ENCODE data around the gene PLA2G4B. TPM values are rescaled to one million over a fixed set of nuclear protein-coding genes. Genes with fewer than 3 reads are reported as not detected.

Gene PLA2G4B
- total RNA-seq, 1 experiment from 2014 or later: 4.7 TPM

DNA sequence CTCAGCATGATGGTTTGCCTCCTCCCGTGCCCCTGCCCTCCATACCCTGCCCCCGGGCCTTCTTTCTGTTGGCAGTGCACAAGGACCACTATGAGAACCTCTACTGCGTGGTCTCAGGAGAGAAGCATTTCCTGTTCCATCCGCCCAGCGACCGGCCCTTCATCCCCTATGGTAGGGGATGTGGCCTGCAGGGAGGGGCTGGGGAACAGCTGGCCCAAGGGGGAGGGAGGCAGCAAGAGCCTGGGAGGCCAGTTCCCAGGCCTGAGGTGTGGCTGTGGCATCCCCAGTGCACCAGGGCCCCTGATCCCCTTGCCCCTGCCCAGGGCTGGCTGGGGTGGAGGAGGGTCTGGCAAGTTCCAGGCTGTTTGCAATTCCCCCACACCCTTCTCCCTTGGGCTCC, 2.6 kb upstream of the PLA2G4B start:
- Histone ChIP-seq H3K36me3 (ENCODE audit: control insufficient read depth, insufficient read depth, low read length) (no peaks in the 10 kb centered on the region), H3K4me1 (ENCODE audit: control insufficient read depth, insufficient read depth, low read length) (no peaks in the 10 kb centered on the region), H3K27ac (ENCODE audit: low read length) (no peak overlapping the region), H3K4me3 (ENCODE audit: low read depth in 2 of 2, low read length in 2 of 2) (no peak overlapping the region), H3K9me3 (ENCODE audit: control insufficient read depth, insufficient read depth, low read depth, low read length) (no peaks in the 10 kb centered on the region), H3K27me3 (ENCODE audit: control insufficient read depth, insufficient read depth, low read length) (no peaks in the 10 kb centered on the region)
- CTCF ChIA-PET: no interaction called here
- DNase-seq (ENCODE audit: low read depth, low spot score): no peak
- BruUV-seq (replicated peaks): no TSS peak
- TF ChIP-seq SIN3A (IDR thresholded peaks at IDR 0.05; ENCODE audit: borderline replicate concordance, insufficient read depth, low read depth, low read length) (no peak), REST (IDR thresholded peaks at IDR 0.05; ENCODE audit: insufficient read depth in 1 of 2, low read depth in 2 of 2, low read length in 1 of 2) (no peak), POLR2AphosphoS5 (IDR thresholded peaks at IDR 0.05; ENCODE audit: low read depth, low read length) (no peak)
- TF ChIP-seq, protein P1, sequence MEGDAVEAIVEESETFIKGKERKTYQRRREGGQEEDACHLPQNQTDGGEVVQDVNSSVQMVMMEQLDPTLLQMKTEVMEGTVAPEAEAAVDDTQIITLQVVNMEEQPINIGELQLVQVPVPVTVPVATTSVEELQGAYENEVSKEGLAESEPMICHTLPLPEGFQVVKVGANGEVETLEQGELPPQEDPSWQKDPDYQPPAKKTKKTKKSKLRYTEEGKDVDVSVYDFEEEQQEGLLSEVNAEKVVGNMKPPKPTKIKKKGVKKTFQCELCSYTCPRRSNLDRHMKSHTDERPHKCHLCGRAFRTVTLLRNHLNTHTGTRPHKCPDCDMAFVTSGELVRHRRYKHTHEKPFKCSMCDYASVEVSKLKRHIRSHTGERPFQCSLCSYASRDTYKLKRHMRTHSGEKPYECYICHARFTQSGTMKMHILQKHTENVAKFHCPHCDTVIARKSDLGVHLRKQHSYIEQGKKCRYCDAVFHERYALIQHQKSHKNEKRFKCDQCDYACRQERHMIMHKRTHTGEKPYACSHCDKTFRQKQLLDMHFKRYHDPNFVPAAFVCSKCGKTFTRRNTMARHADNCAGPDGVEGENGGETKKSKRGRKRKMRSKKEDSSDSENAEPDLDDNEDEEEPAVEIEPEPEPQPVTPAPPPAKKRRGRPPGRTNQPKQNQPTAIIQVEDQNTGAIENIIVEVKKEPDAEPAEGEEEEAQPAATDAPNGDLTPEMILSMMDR (IDR thresholded peaks at IDR 0.05): no peak
- intact Hi-C loops (cut with micrococcal nuclease; ENCODE audit: unreplicated experiment) (no loop called here), in situ Hi-C loops (cut with HindIII; ENCODE audit: low pct_unique_long_range_greater_than_20kb, low sequenced_read_pairs) (no loop called here)
- POLR2A ChIA-PET: no interaction called here
- no peak for ATAC-seq

DNA sequence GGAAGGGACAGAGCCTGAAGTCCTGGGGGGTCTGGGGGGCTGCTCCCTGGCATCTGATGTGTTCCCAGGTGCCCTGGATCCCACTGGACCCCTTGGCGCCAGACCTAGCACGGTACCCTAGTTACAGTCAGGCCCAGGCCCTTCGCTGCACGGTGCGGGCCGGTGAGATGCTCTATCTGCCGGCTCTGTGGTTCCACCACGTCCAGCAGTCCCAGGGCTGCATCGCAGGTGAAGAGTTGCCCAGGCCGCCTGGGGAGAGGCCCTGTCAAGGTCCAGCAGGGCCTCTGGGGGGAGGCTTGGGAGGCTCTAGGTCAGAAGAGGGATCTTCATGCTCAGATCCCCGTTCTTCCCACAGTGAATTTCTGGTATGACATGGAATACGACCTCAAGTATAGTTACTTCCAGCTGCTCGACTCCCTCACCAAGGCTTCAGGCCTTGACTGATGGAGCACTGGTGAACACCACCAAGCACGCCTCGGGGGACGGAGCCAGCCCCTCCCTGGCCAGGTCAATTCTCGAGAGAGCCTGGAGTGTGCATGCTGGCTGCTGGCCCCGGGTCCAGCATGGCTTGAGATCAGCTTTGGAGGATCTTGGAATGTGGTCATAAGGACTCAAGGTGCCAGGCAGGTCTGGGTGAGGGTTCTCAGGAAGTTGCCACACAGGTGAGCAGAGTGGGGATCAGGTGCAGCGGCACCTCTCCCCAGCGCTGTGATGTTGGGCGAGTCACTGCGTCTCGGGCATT, 1.8 kb upstream of the PLA2G4B start:
- H3K4me1 ChIP-seq (ENCODE audit: control insufficient read depth, insufficient read depth, low read length): no peaks in the 10 kb centered on the region
- intact Hi-C loops (cut with micrococcal nuclease; ENCODE audit: unreplicated experiment): no loop called here
- H3K27ac ChIP-seq (ENCODE audit: low read length): no peak overlapping the region
- ChIA-PET CTCF (no interaction called here), POLR2A (no interaction called here)
- no peak overlapping the region for H3K4me3 ChIP-seq (ENCODE audit: low read depth in 2 of 2, low read length in 2 of 2)
- no peak for ATAC-seq
- H3K9me3 ChIP-seq (ENCODE audit: control insufficient read depth, insufficient read depth, low read depth, low read length): no peaks in the 10 kb centered on the region
- no TSS peak for BruUV-seq (replicated peaks)
- no peak for DNase-seq (ENCODE audit: low read depth, low spot score)
- in situ Hi-C loops (cut with HindIII; ENCODE audit: low pct_unique_long_range_greater_than_20kb, low sequenced_read_pairs): no loop called here
- no peaks in the 10 kb centered on the region for H3K36me3 ChIP-seq (ENCODE audit: control insufficient read depth, insufficient read depth, low read length)
- TF ChIP-seq, protein P1 (IDR thresholded peaks at IDR 0.05): no peak
- no peak for TF ChIP-seq TCF7L2 (IDR thresholded peaks at IDR 0.05; ENCODE audit: low read depth, low read length)
- TF ChIP-seq POLR2AphosphoS5 (IDR thresholded peaks at IDR 0.05; ENCODE audit: low read depth, low read length): no peak
- TF ChIP-seq SIN3A (IDR thresholded peaks at IDR 0.05; ENCODE audit: borderline replicate concordance, insufficient read depth, low read depth, low read length): no peak
- no peak for TF ChIP-seq REST (IDR thresholded peaks at IDR 0.05; ENCODE audit: insufficient read depth in 1 of 2, low read depth in 2 of 2, low read length in 1 of 2)
- no peaks in the 10 kb centered on the region for H3K27me3 ChIP-seq (ENCODE audit: control insufficient read depth, insufficient read depth, low read length)
